ENCODE measurements around the gene RAB3C.

The RAB3C gene

GRCh38 chr5:58893551-58893950 is 310.7 kb downstream of the RAB3C start:
- Histone ChIP-seq H3K4me3 (ENCODE audit: low read length) (no peak overlapping the region), H3K79me2 (ENCODE audit: low read length) (no peaks in the 10 kb centered on the region), H4K20me1 (ENCODE audit: insufficient read depth, low read length) (no peaks in the 10 kb centered on the region), H3K27me3 (replicated peaks; ENCODE audit: insufficient read depth, low read length) (no peaks in the 10 kb centered on the region), H3K27ac (ENCODE audit: low read length) (no peak overlapping the region), H3K36me3 (replicated peaks; ENCODE audit: insufficient read depth, low read length) (no peaks in the 10 kb centered on the region), H3F3A (ENCODE audit: insufficient read depth, low read length) (no peaks in the 10 kb centered on the region), H3K9ac (ENCODE audit: low read length) (no peak overlapping the region), H3K4me2 (ENCODE audit: low read depth, low read length) (no peak overlapping the region), H3K9me2 (replicated peaks; ENCODE audit: insufficient read depth, low read length) (no peaks in the 10 kb centered on the region), H3K9me3 (replicated peaks; ENCODE audit: insufficient read depth, low read length) (no peaks in the 10 kb centered on the region), H3K4me1 (ENCODE audit: low read length) (no peaks in the 10 kb centered on the region), H2AFZ (ENCODE audit: low read length) (no peak overlapping the region)
- TF ChIP-seq CTCF (IDR thresholded peaks at IDR 0.05; ENCODE audit: low read length): no peak
- no peak for TF ChIP-seq EZH2phosphoT487 (IDR thresholded peaks at IDR 0.05; ENCODE audit: low read length)
- no peak for TF ChIP-seq EZH2 (optimal IDR thresholded peaks at IDR 0.05; ENCODE audit: low read depth, low read length)
- DNase-seq: no peak

- Histone ChIP-seq H3K79me2 (ENCODE audit: low read length) (no peaks in the 10 kb centered on the region), H3F3A (ENCODE audit: insufficient read depth, low read length) (no peaks in the 10 kb centered on the region), H3K27me3 (replicated peaks; ENCODE audit: insufficient read depth, low read length) (no peaks in the 10 kb centered on the region), H3K9me2 (replicated peaks; ENCODE audit: insufficient read depth, low read length) (no peaks in the 10 kb centered on the region), H3K4me1 (ENCODE audit: low read length) (no peaks in the 10 kb centered on the region), H3K9me3 (replicated peaks; ENCODE audit: insufficient read depth, low read length) (no peaks in the 10 kb centered on the region), H3K9ac (ENCODE audit: low read length) (no peak overlapping the region), H3K4me3 (ENCODE audit: low read length) (no peak overlapping the region), H3K36me3 (replicated peaks; ENCODE audit: insufficient read depth, low read length) (no peaks in the 10 kb centered on the region), H4K20me1 (ENCODE audit: insufficient read depth, low read length) (no peaks in the 10 kb centered on the region), H3K4me2 (ENCODE audit: low read depth, low read length) (no peak overlapping the region), H3K27ac (ENCODE audit: low read length) (no peak overlapping the region), H2AFZ (ENCODE audit: low read length) (no peak overlapping the region)
- no peak for DNase-seq
- TF ChIP-seq CTCF (IDR thresholded peaks at IDR 0.05; ENCODE audit: low read length) (no peak), EZH2phosphoT487 (IDR thresholded peaks at IDR 0.05; ENCODE audit: low read length) (no peak), EZH2 (optimal IDR thresholded peaks at IDR 0.05; ENCODE audit: low read depth, low read length) (no peak)
These were observed 315.1 kb downstream of the RAB3C start for GRCh38 chr5:58898006-58898405.

DNA sequence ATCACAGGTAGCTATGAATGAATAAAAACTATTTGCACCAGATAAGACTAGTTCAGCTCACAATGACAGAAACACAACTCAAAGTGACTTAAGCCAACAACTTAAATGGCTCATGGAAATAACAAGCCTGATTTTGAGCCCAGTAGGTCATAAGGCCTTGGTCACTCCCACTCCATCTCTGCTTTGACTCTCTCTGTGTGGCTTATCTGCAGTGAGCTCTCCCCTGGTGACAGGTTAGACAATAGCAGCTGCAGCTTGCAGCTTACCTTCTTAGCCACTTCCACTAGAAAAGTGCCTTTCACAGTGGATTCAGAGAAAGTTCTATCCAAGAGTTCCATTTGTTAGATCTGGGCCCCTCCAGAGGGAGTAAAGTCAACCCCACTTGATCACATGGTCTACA is 315.7 kb downstream of the RAB3C start:
- Histone ChIP-seq H3K9ac (ENCODE audit: low read length) (no peak overlapping the region), H3K9me2 (replicated peaks; ENCODE audit: insufficient read depth, low read length) (no peaks in the 10 kb centered on the region), H3K36me3 (replicated peaks; ENCODE audit: insufficient read depth, low read length) (no peaks in the 10 kb centered on the region), H3K27ac (ENCODE audit: low read length) (no peak overlapping the region), H3K4me2 (ENCODE audit: low read depth, low read length) (no peak overlapping the region), H3K4me1 (ENCODE audit: low read length) (no peaks in the 10 kb centered on the region), H4K20me1 (ENCODE audit: insufficient read depth, low read length) (no peaks in the 10 kb centered on the region), H3K27me3 (replicated peaks; ENCODE audit: insufficient read depth, low read length) (no peaks in the 10 kb centered on the region), H3F3A (ENCODE audit: insufficient read depth, low read length) (no peaks in the 10 kb centered on the region), H3K79me2 (ENCODE audit: low read length) (no peaks in the 10 kb centered on the region), H3K9me3 (replicated peaks; ENCODE audit: insufficient read depth, low read length) (no peaks in the 10 kb centered on the region), H3K4me3 (ENCODE audit: low read length) (no peak overlapping the region), H2AFZ (ENCODE audit: low read length) (no peak overlapping the region)
- DNase-seq: no peak
- TF ChIP-seq EZH2phosphoT487 (IDR thresholded peaks at IDR 0.05; ENCODE audit: low read length) (no peak), CTCF (IDR thresholded peaks at IDR 0.05; ENCODE audit: low read length) (no peak)
